ENCODE measurements around the gene FLNB. TPM values are rescaled to one million over a fixed set of nuclear protein-coding genes. Genes with fewer than 3 reads are reported as not detected.

FLNB gene
- total and polyA plus RNA-seq, 2 of the 8 experiments (the other 6 are each of a cell fraction or from before 2014, with no cell fraction given), result 72.3 to 118 TPM

- Histone ChIP-seq H2AFZ (ENCODE audit: low read length) (no peak overlapping the region), H3K4me2 (ENCODE audit: insufficient read depth in 1 of 2, low read depth in 2 of 2, low read length in 2 of 2) (no peak overlapping the region), H3K9me3 (ENCODE audit: insufficient read depth in 2 of 2, low read depth in 1 of 2, low read length in 1 of 2) (no peaks in the 10 kb centered on the region), H3K23ac (ENCODE audit: insufficient read length) (no peak overlapping the region), H3K4me1 (replicated peaks in 1 of 4; ENCODE audit: control insufficient read depth in 3 of 4, insufficient read depth in 4 of 4, low read length in 3 of 4) (peaks cover 4 to 19% (median 7%) of the 10 kb centered on the region in 4 experiments; a peak in 6 of 7 replicates), H4K91ac (replicated peaks; ENCODE audit: insufficient read length, low read length) (no peak overlapping the region), H3K79me2 (ENCODE audit: control insufficient read depth in 1 of 2, insufficient read depth in 2 of 2, low read length in 2 of 2) (peaks cover 16 to 34% of the 10 kb centered on the region in 2 experiments), H2BK12ac (ENCODE audit: low read depth, low read length) (no peak overlapping the region), H3K23me2 (ENCODE audit: low read depth, low read length) (peaks cover 12% of the 10 kb centered on the region; the same call in 1 of the 2 replicates), H2BK120ac (replicated peaks; ENCODE audit: low read depth, low read length) (no peak overlapping the region), H3K56ac (replicated peaks; ENCODE audit: insufficient read length, low read depth, low read length) (no peak overlapping the region), H2BK20ac (ENCODE audit: low read length) (no peak overlapping the region), H3K36me3 (ENCODE audit: control insufficient read depth in 2 of 4, insufficient read depth in 4 of 4, low read length in 3 of 4) (no peaks in the 10 kb centered on the region), H3K9ac (replicated peaks in 1 of 4; ENCODE audit: extremely low read depth in 1 of 4, low read depth in 3 of 4, low read length in 3 of 4) (no peak overlapping the region), H4K5ac (ENCODE audit: insufficient read length, low read depth, low read length) (no peak overlapping the region), H3K18ac (ENCODE audit: extremely low read depth, low read length) (no peak overlapping the region), H3K14ac (ENCODE audit: insufficient read length) (no peak overlapping the region), H3K79me1 (ENCODE audit: low read depth, low read length) (peaks cover 5% of the 10 kb centered on the region; the same call in 1 of the 2 replicates), H2BK15ac (ENCODE audit: low read length) (no peak overlapping the region), H2AK5ac (ENCODE audit: low read depth, low read length) (no peak overlapping the region), H4K20me1 (replicated peaks in 1 of 2; ENCODE audit: control insufficient read depth in 1 of 2, insufficient read depth in 2 of 2, low read length in 2 of 2) (peaks cover 9 to 11% of the 10 kb centered on the region in 2 experiments), H3K4ac (replicated peaks; ENCODE audit: insufficient read length, low read depth, low read length) (no peak overlapping the region), H3K27me3 (replicated peaks in 1 of 4; ENCODE audit: control insufficient read depth in 3 of 4, extremely low read depth in 1 of 4, insufficient read depth in 3 of 4, low read length in 3 of 4) (no peaks in the 10 kb centered on the region), H4K8ac (ENCODE audit: extremely low read depth, insufficient read depth, low read length) (no peak overlapping the region), H3K4me3 (ENCODE audit: extremely low read depth in 1 of 4, insufficient read depth in 2 of 4, low read depth in 3 of 4, low read length in 4 of 4) (no peak overlapping the region), H2BK5ac (ENCODE audit: low read depth, low read length) (no peak overlapping the region), H3K27ac (ENCODE audit: low read depth, low read length) (no peak overlapping the region)
- FAIRE-seq, result no peak
- no peak for DNase-seq (ENCODE audit: low read depth in 1 of 2, low spot score in 2 of 2)
- ChIA-PET CTCF (ENCODE audit: partially characterized antibody) (interaction anchor here (0.7 to 5.2 kb wide), 16 partner anchors 8 to 179 kb away, joined by 3 to 33 read pairs (median 5); no protein-coding TSS in a partner anchor), POLR2A (ENCODE audit: partially characterized antibody) (interaction anchor here (2.9 to 4.9 kb wide), 2 partner anchors 13 to 26 kb away, joined by 7 to 55 read pairs; no protein-coding TSS in a partner anchor)
- WGBS, 2 experiments (ENCODE audit: extremely low coverage in 1 of 2, insufficient coverage in 1 of 2, insufficient read length in 1 of 2, insufficient replicate concordance in 2 of 2, low coverage in 1 of 2, low lambda C conversion rate in 2 of 2, missing lambda C conversion rate in 1 of 2), result 73% methylated on average over 6 of the region's 6 CpGs; no CpG with 5 or more reads in 1 of the 2 experiments
- TF ChIP-seq GTF2F1 (IDR thresholded peaks at IDR 0.05; ENCODE audit: borderline replicate concordance, low read depth, low read length) (no peak), GABPA (IDR thresholded peaks at IDR 0.05; ENCODE audit: borderline replicate concordance, insufficient read depth, low read length) (no peak), SUZ12 (IDR thresholded peaks at IDR 0.05; ENCODE audit: low read length) (no peak), USF2 (IDR thresholded peaks at IDR 0.05; ENCODE audit: low read length) (no peak), HDAC6 (IDR thresholded peaks at IDR 0.05; ENCODE audit: low read depth, low read length) (no peak), POLR2A (IDR thresholded peaks at IDR 0.05; ENCODE audit: control extremely low read depth in 1 of 2, low read depth in 2 of 2, low read length in 2 of 2) (no peak), HDAC2 (IDR thresholded peaks at IDR 0.05; ENCODE audit: borderline replicate concordance in 1 of 2, low read depth in 2 of 2, low read length in 2 of 2) (no peak), SP1 (IDR thresholded peaks at IDR 0.05; ENCODE audit: low read depth, low read length) (no peak), POU5F1 (IDR thresholded peaks at IDR 0.05; ENCODE audit: low read depth, low read length) (no peak)
- TF ChIP-seq, protein P1, sequence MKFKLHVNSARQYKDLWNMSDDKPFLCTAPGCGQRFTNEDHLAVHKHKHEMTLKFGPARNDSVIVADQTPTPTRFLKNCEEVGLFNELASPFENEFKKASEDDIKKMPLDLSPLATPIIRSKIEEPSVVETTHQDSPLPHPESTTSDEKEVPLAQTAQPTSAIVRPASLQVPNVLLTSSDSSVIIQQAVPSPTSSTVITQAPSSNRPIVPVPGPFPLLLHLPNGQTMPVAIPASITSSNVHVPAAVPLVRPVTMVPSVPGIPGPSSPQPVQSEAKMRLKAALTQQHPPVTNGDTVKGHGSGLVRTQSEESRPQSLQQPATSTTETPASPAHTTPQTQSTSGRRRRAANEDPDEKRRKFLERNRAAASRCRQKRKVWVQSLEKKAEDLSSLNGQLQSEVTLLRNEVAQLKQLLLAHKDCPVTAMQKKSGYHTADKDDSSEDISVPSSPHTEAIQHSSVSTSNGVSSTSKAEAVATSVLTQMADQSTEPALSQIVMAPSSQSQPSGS (IDR thresholded peaks at IDR 0.05; ENCODE audit: low read length), result no peak
- TF ChIP-seq, protein P2, sequence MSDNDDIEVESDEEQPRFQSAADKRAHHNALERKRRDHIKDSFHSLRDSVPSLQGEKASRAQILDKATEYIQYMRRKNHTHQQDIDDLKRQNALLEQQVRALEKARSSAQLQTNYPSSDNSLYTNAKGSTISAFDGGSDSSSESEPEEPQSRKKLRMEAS (IDR thresholded peaks at IDR 0.05), result no peak
Measured at GRCh38 chr3:58006661-58007060, 1.6 kb upstream of the FLNB start.
